Caco-2 (cell line): Measurements from ENCODE around the gene GLDC. TPM values are rescaled to one million over a fixed set of nuclear protein-coding genes. Genes with fewer than 3 reads are reported as not detected.
"Not testable (repeated sequence)": the region's sequence is repeated elsewhere in the genome, so short reads cannot be mapped to it uniquely, and the experiment has no call there.

ENCODE experiments used
- Bru-seq: library from RNA; stranded (reverse); fragments of 400-500 nt; gene quantifications from one replicate; lab custom pipeline; 2021; lab: Mats Ljungman, UMichigan
- BruChase-seq, 2 experiments: library from RNA; stranded (reverse); fragments of 400-500 nt; gene quantifications; one replicate each; lab custom pipeline; 2021; lab: Mats Ljungman, UMichigan
- BruUV-seq: library from RNA; stranded (reverse); fragments of 400-500 nt; replicated peaks from 2 replicates; lab custom pipeline; 2021; lab: Mats Ljungman, UMichigan
- CTCF ChIA-PET: fragments of 300-600 bp; sonication (Branson Sonifier 250); formaldehyde crosslinking; loops from one replicate; lab custom pipeline; 2022; ENCODE audit warnings: antibody characterized with exemption; lab: Charles Lee
- POLR2A ChIA-PET: fragments of 300-600 bp; sonication (Branson Sonifier 250); formaldehyde crosslinking; loops from one replicate; lab custom pipeline; 2022; ENCODE audit warnings: antibody characterized with exemption; lab: Charles Lee
- DNase-seq, 2 experiments: peaks; one replicate each; pipeline versions ENCODE4 v3.0.0 to v3.0.0-alpha.2; 2020 to 2022
- H3K27me3 ChIP-seq: replicated peaks from 2 replicates; pipeline ENCODE4 v1.6.0; 2011; ENCODE audit warnings: low read length; ENCODE audit not compliant: control insufficient read depth, insufficient read depth
- H3K36me3 ChIP-seq: 2 replicates; pipeline ENCODE4 v1.5.1; 2011; ENCODE audit warnings: low read length; ENCODE audit not compliant: control insufficient read depth, insufficient read depth
- H3K4me1 ChIP-seq: fragments of 250-450 bp; sonication (Bioruptor Pico); 2 replicates; pipeline ENCODE4 v1.5.1; 2020; ENCODE audit warnings: mild to moderate bottlenecking
- H3K4me3 ChIP-seq: 2 replicates; pipeline ENCODE4 v1.5.1; 2011; ENCODE audit warnings: low read depth, mild to moderate bottlenecking, control low read depth, low read length
- H3K9me3 ChIP-seq: fragments of 250-450 bp; sonication (Bioruptor Pico); 2 replicates; pipeline ENCODE4 v1.5.1; 2020; ENCODE audit warnings: mild to moderate bottlenecking, moderate library complexity
- H3K27ac Mint-ChIP-seq: one replicate; pipeline ENCODE4 v1.8.0; 2022; ENCODE audit warnings: mixed read lengths; ENCODE audit not compliant: unreplicated experiment
- H3K27me3 Mint-ChIP-seq: one replicate; pipeline ENCODE4 v1.8.0; 2022; ENCODE audit warnings: mixed read lengths; ENCODE audit not compliant: insufficient read depth, unreplicated experiment
- H3K36me3 Mint-ChIP-seq: one replicate; pipeline ENCODE4 v1.8.0; 2022; ENCODE audit warnings: mild to moderate bottlenecking, mixed read lengths; ENCODE audit not compliant: insufficient read depth, unreplicated experiment
- H3K4me1 Mint-ChIP-seq: one replicate; pipeline ENCODE4 v1.8.0; 2022; ENCODE audit warnings: low read depth, mixed read lengths; ENCODE audit not compliant: unreplicated experiment
- H3K4me3 Mint-ChIP-seq: one replicate; pipeline ENCODE4 v1.8.0; 2022; ENCODE audit warnings: mild to moderate bottlenecking, moderate library complexity, mixed read lengths; ENCODE audit not compliant: unreplicated experiment
- H3K9me3 Mint-ChIP-seq: one replicate; pipeline ENCODE4 v1.8.0; 2022; ENCODE audit warnings: mixed read lengths; ENCODE audit not compliant: unreplicated experiment
- intact Hi-C: fragments of 100-400 bp; cut with micrococcal nuclease; formaldehyde crosslinking; loops from one replicate; pipeline ENCODE4 v1.10.0; 2022; ENCODE audit not compliant: unreplicated experiment
- long read RNA-seq: library from polyadenylated mRNA; stranded (forward); transcript quantifications from one replicate; pipeline ENCODE4 v2.0.0, GENCODE V29; 2022
- total RNA-seq: library from RNA; stranded (reverse); gene quantifications from 2 replicates; pipeline ENCODE4 v1.2.3, GENCODE V29; 2022
- TF ChIP-seq, protein P1 (sequence below), 2 experiments: fragments of 200-600 bp in 1 of 2; IDR thresholded peaks; 1 replicate in 1 of 2; 2 replicates in 1 of 2; pipeline versions ENCODE4 v1.5.1 to v1.8.0; 2011 to 2022; ENCODE audit warnings: antibody characterized with exemption in 1 of 2, control low read depth in 1 of 2, inconsistent platforms in 1 of 2, low read depth in 1 of 2, low read length in 1 of 2, mild to moderate bottlenecking in 1 of 2, moderate library complexity in 1 of 2; ENCODE audit not compliant: insufficient read depth in 1 of 2, severe bottlenecking in 1 of 2, unreplicated experiment in 1 of 2

The GLDC gene
- 276 and 320 TPM in 2 replicates for total RNA-seq
- percentile 96 among the genes with signal in this experiment for Bru-seq, nascent RNA
- percentile 96 among the genes with signal in this experiment for BruChase-seq, experiment 1, labeled RNA remaining after a 2-hour chase
- BruChase-seq, experiment 2, labeled RNA remaining after a 6-hour chase: percentile 96 among the genes with signal in this experiment
- long read RNA-seq, transcript GLDC-201 (25 exons, 3,900 nt): major isoform, 356 of 512 reads
- long read RNA-seq, partial matches to known transcripts: 56 of 512 reads
- long read RNA-seq, other reads (novel, unspliced or antisense): 95 of 512 reads

DNA sequence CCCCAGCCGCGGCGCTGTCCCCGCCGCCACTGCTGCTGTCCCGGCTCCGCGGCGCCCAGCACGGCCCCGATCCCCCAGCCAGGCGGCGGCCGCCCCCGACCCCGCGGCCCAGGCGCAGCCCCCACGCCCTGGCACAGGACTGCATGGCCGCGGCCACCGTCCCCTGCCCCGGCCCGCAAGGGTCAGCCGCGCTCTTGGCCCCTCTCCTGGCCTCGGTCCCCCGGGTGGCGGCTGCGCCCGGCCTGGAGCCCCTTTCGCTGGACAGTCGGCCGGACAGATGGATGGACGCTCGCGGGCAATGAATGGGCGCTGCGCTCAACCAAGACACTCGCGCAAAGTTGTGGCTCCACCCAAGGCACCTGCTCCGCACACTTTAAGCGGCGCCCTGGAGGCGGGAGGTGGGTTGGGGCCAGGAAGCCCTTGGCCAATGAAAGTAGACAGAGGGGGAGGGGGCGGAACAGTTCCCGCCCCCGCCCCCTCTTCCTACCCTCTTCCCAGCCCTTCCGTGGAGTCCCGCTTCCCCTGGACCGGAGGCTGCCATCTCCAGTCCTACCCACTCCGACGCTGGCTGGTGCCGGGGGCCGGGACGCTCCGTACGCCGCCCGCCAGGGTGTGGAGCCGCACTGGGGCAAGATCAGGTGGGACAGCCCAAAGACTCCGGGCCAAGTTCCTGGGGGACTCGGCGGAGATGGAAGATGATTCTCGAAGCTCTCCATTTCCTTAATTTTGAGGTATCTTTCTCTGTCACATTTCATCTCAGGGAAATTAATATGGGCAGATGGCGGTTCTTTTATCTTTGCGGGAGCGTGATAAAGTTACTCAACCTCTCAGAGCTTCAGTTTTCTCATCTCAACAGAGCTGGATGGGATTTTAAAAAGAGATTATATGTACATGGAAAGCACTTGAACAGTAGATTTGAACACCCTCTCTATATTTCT lies at the start of gene GLDC:
TSS of gene GLDC (minus strand) at position 375 of the 938 bp plus-strand sequence. CDS start at position 145, 230 bp downstream.
- intact Hi-C loops: loop anchor here (1.0 kb wide), 4 partner anchors 17 to 53 kb away; no protein-coding TSS in a partner anchor
- POLR2A ChIA-PET: interaction anchor here (0.7 to 1.7 kb wide), 3 partner anchors 14 to 36 kb away, joined by 3 to 9 read pairs (median 3); no protein-coding TSS in a partner anchor
- DNase-seq: peak; percentile 91 to 94
- peak within 1 kb of the TSS; percentile 88 for H3K27ac Mint-ChIP-seq
- TF ChIP-seq, protein P1, sequence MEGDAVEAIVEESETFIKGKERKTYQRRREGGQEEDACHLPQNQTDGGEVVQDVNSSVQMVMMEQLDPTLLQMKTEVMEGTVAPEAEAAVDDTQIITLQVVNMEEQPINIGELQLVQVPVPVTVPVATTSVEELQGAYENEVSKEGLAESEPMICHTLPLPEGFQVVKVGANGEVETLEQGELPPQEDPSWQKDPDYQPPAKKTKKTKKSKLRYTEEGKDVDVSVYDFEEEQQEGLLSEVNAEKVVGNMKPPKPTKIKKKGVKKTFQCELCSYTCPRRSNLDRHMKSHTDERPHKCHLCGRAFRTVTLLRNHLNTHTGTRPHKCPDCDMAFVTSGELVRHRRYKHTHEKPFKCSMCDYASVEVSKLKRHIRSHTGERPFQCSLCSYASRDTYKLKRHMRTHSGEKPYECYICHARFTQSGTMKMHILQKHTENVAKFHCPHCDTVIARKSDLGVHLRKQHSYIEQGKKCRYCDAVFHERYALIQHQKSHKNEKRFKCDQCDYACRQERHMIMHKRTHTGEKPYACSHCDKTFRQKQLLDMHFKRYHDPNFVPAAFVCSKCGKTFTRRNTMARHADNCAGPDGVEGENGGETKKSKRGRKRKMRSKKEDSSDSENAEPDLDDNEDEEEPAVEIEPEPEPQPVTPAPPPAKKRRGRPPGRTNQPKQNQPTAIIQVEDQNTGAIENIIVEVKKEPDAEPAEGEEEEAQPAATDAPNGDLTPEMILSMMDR (IDR thresholded peaks at IDR 0.05; ENCODE audit: insufficient read depth in 1 of 2, low read depth in 1 of 2, low read length in 1 of 2, severe bottlenecking in 1 of 2, unreplicated experiment in 1 of 2): no peak
- H3K9me3 Mint-ChIP-seq: no peaks in the 10 kb centered on the region
- Histone ChIP-seq H3K36me3 (peaks cover 2% of the 10 kb centered on the region; the same call in 1 of the 2 replicates), H3K27me3 (no peaks in the 10 kb centered on the region), H3K9me3 (no peaks in the 10 kb centered on the region), H3K4me1 (peaks cover 31% of the 10 kb centered on the region), H3K4me3 (peak within 1 kb of the TSS; percentile 70)
- no peaks in the 10 kb centered on the region for H3K27me3 Mint-ChIP-seq
- H3K36me3 Mint-ChIP-seq: peaks cover 96% of the 10 kb centered on the region
- BruUV-seq: TSS peak; percentile 59
- CTCF ChIA-PET: interaction anchor here (0.7 kb wide), 2 partner anchors 48 to 55 kb away, joined by 3 to 4 read pairs; no protein-coding TSS in a partner anchor
- H3K4me3 Mint-ChIP-seq: peak within 1 kb of the TSS; percentile 92
- H3K4me1 Mint-ChIP-seq: peaks cover 28% of the 10 kb centered on the region

DNA sequence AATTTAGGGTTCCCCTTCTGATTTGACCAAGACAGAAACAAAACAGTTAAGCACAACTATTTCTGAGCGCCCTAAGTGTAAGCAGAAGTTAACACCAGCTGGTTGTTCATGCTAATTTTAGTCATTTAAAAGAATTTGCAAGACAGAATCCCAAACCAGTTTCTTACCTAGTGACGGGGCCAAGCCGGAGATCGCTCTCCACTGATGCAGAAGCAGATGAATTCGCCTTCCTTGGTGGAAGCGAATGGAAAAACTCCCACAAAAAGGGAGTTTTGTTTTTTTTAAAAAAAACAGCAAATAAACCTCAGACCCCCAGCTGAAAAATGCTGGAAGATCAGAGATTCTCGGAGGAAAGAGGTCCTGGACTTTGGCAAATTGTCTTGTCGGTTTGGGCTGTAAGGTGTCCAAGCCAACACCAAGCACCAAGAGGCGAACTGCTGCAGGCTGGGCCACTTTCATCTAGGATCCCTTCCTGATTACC lies 47.4 kb upstream of the GLDC start:
- no peak overlapping the region for H3K27ac Mint-ChIP-seq
- Histone ChIP-seq H3K36me3 (no peaks in the 10 kb centered on the region), H3K4me1 (no peaks in the 10 kb centered on the region), H3K9me3 (no peaks in the 10 kb centered on the region), H3K27me3 (no peaks in the 10 kb centered on the region), H3K4me3 (no peak overlapping the region)
- no peaks in the 10 kb centered on the region for H3K4me1 Mint-ChIP-seq
- H3K4me3 Mint-ChIP-seq: no peak overlapping the region
- ChIA-PET POLR2A (interaction anchor here (2.5 kb wide), 1 partner anchor 23 kb away, joined by 7 read pairs; no protein-coding TSS in a partner anchor), CTCF (no interaction called here)
- intact Hi-C loops: no loop called here
- no peaks in the 10 kb centered on the region for H3K9me3 Mint-ChIP-seq
- peaks cover 5% of the 10 kb centered on the region for H3K36me3 Mint-ChIP-seq
- BruUV-seq: no TSS peak
- no peaks in the 10 kb centered on the region for H3K27me3 Mint-ChIP-seq
- TF ChIP-seq, protein P1 (IDR thresholded peaks at IDR 0.05; ENCODE audit: insufficient read depth in 1 of 2, low read depth in 1 of 2, low read length in 1 of 2, severe bottlenecking in 1 of 2, unreplicated experiment in 1 of 2): no peak
- DNase-seq: no peak

DNA sequence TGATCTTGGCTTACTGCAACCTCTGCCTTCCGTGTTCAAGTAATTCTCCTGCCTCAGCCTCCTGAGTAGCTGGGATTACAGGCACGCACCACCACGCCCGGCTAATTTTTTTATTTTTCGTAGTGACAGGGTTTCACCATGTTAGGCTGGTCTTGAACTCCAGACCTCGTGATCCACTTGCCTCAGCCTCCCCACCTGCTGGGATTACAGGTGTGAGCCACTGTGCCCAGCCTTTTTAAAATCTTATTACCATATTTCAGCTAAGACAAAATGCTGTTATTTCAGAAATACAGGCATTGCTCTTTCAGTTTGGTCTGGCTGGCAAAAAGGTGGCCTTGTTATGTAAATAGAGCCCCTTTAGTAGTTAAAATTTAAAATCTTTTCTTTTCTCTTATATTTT lies 46.9 kb upstream of the GLDC start:
- no peaks in the 10 kb centered on the region for H3K36me3 ChIP-seq
- Mint-ChIP-seq H3K9me3 (no peaks in the 10 kb centered on the region), H3K27ac (no peak overlapping the region), H3K4me1 (no peaks in the 10 kb centered on the region), H3K36me3 (peaks cover 5% of the 10 kb centered on the region), H3K4me3 (no peak overlapping the region), H3K27me3 (no peaks in the 10 kb centered on the region)
- no peak for DNase-seq
- H3K9me3 ChIP-seq: no peaks in the 10 kb centered on the region
- CTCF ChIA-PET: no interaction called here
- POLR2A ChIA-PET: interaction anchor here (2.5 kb wide), 1 partner anchor 24 kb away, joined by 7 read pairs; no protein-coding TSS in a partner anchor
- TF ChIP-seq, protein P1 (IDR thresholded peaks at IDR 0.05; ENCODE audit: insufficient read depth in 1 of 2, low read depth in 1 of 2, low read length in 1 of 2, severe bottlenecking in 1 of 2, unreplicated experiment in 1 of 2): no peak
- BruUV-seq: no TSS peak
- H3K27me3 ChIP-seq: no peaks in the 10 kb centered on the region
- intact Hi-C loops: no loop called here
- no peak overlapping the region for H3K4me3 ChIP-seq
- no peaks in the 10 kb centered on the region for H3K4me1 ChIP-seq

DNA sequence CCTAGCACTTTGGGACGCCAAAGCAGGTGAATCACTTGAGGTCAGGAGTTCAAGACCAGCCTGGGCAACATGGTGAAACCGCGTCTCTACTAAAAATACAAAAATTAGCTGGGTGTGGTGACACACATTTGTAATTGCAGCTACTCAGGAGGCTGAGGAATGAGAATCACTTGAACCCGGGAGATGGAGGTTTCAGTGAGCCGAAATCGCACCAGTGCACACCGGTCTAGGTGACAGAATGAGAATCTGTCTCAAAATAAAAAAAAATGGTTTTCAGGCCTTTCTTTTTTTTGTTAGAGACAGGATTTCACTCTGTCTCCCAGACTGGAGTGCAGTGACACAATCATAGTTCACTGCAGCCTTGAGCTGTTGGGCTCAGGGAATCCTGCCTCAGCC lies 45.1 kb upstream of the GLDC start:
- CTCF ChIA-PET, H3K27me3 Mint-ChIP-seq, DNase-seq, H3K9me3 ChIP-seq, H3K4me1 Mint-ChIP-seq, H3K4me1 ChIP-seq, H3K27me3 ChIP-seq, intact Hi-C loops, H3K27ac Mint-ChIP-seq, BruUV-seq, POLR2A ChIA-PET, H3K4me3 Mint-ChIP-seq, H3K9me3 Mint-ChIP-seq, H3K36me3 Mint-ChIP-seq, H3K36me3 ChIP-seq, H3K4me3 ChIP-seq: not testable (repeated sequence)
